Measurements from ENCODE around the gene MEF2C.

The MEF2C gene

DNA sequence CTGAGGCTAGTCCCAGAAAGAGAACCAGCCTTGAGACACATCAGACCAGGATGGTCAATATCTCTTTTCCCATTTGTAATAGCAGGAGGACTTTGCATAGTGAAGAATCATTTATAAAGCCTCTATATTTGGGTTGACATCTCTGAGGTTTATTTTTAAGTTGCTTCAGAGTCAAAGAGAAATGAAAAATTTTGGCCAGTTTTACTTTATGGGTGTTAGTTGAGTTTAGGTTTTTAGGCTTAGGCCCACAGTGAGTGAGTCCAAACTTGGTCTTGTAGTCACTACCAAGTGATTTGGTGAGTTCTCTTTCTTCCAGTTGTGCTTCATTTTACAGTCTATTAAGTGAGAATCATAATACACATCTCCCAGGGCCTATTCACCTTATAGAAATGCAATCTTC is 5.3 kb upstream of the MEF2C start:
- no peak for DNase-seq

- no peak for DNase-seq
Measured at GRCh38 chr5:88887342-88887741, 4.4 kb upstream of the MEF2C start.

DNA sequence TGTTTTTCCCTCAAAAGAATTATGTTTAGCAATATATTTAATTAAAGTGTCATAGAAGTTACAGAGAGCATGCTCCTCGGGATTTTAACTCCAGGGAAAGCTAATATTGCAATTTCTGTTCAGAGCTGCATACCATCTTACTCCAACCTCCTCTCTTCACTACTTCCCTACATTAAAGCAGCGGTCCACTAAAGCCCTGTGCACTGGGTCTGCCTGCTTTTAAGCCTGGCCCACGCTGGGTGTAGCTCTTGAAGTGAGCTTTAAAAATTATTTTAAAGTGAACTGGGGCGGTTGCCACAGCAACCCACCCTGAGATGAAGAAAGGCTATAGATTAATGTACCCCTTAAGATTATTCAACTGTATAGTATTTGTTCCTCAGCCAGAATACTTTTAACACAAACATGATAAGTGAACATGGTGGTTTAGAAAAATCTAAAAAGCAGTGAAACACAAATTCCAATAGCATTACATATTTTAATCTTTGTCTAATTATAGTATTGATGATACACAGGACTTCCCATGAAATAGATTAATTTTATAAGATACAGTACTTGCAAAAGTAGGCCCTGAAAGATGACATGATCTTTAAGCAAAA is 3.9 kb upstream of the MEF2C start:
- DNase-seq = no peak

DNA sequence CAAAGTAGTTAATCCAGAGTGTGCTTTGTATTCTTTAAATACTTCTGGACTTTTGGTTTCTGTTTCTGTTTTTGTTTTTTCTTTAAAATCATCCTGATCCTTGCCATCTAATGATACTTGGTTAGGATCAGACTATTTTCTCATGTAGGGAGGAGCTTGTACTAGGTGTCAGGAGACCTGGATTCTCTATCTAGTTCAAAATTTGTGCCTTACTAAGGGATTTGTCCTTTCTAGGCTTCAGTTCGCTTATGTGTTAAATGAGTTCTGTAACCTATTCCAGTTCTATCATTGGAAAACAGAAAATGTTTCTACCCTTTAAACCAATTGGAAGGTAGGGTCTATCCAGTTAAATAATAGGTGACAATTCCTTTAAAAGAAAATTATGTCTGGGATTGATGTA is 3.3 kb upstream of the MEF2C start:
- DNase-seq = no peak

GRCh38 chr5:88885002-88885401 is 2.0 kb upstream of the MEF2C start:
- DNase-seq = no peak

- no peak for DNase-seq
Measured at GRCh38 chr5:88884608-88884877, 1.6 kb upstream of the MEF2C start.

- peak; percentile 83 for DNase-seq
Measured at GRCh38 chr5:88883836-88884607, 1.0 kb upstream of the MEF2C start.

GRCh38 chr5:88882276-88883038 is 527 bp downstream of the MEF2C start:
- DNase-seq = no peak

DNA sequence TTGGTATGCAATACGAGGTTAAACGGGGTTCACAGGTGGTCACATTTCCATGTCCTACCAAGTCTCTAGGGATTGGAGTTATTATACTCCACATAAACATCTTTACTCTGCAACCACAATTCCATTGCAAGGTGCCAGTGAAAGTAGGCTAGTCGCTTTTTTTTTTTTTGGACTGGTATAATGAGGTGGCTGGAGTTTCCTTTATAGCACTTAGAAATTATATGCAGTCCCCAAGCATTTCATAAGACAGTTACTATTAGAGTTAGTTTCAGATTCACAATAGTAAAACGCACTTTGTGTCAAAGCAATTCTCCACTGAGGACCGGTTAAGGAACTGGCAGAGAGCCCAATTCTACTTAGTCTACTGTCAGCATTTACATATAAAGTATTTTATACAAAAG is 1.4 kb downstream of the MEF2C start:
- no peak for DNase-seq

- DNase-seq = no peak
Measured at GRCh38 chr5:88880201-88880600, 2.8 kb downstream of the MEF2C start.

DNA sequence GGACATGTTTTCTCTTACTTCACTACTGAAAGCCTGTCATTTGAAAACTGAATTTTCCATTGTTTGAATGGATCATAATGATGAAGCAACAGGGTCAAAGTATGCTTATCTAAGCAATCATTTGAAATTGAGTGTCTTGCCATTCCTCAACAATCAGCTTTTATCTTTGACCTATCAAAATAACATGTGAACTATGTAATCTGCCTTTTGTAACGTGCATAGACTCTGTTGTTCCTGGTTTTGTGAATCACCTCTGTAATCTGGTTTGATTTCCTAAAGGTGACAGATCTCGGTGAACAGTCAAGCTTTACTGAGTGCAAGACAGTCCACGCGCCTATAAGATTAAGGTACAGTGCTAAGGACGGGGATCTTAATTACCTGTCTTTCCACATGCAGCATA is 3.3 kb downstream of the MEF2C start:
- no peak for DNase-seq

DNA sequence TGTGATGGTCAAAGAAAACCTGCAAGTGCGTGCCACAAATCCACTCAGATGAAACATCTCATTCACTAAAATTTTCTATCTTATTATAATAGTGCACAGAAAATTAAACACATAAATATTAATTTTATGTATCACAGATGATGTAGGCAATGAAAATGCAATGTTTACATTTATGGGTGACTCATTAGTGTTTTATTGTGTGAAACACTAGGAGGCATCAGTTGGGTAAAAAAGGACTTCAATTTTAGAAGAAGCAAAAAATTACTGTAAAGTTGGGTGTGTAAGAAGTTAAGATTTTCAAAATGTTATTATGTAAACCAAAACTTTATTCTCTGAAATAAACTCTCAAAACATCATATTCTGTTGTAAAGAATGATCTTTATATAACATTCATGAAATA is 4.0 kb downstream of the MEF2C start:
- no peak for DNase-seq

GRCh38 chr5:88877826-88878225 is 5.2 kb downstream of the MEF2C start:
- DNase-seq = no peak

DNA sequence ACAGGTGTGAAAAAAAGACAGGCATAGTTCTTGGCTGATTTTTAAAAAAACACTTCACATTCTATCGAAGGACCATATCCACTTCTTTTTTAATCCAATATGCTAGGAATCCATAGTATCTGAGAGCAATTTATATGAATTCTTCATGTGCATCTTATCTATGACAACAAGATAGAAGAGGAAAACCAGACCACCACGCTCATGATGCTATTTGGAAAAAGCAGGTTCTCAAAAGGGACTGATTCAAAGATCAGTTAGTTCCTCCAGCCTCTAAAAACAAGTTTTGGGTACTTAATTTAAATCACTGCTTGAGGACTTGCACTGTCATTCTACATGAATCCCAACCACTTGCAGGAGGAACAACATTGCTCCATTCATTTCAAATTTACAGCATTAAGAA is 6.3 kb downstream of the MEF2C start:
- no peak for DNase-seq

- no peak for DNase-seq
Measured at GRCh38 chr5:88875341-88876234, 7.4 kb downstream of the MEF2C start.

DNA sequence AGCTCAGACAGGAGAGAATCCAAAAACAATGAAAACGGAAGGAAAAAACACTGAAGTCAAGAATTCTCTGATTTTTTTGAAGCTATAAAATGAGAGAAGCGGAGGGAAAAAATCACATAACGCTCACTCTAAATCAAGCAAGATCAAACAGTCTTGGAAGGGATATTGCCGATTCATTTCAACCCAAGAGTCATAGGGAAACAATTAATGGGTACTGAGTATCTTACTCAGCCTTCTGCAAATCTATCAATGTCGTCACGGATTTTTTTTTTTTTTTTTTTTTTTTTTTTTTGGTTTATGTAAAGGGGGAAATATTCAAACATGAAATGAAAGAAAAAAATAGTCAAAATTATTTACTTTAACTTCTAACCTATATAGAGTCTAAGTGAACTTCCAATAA is 9.5 kb downstream of the MEF2C start:
- DNase-seq = no peak

GRCh38 chr5:88872971-88873370 is 10.0 kb downstream of the MEF2C start:
- no peak for DNase-seq

DNA sequence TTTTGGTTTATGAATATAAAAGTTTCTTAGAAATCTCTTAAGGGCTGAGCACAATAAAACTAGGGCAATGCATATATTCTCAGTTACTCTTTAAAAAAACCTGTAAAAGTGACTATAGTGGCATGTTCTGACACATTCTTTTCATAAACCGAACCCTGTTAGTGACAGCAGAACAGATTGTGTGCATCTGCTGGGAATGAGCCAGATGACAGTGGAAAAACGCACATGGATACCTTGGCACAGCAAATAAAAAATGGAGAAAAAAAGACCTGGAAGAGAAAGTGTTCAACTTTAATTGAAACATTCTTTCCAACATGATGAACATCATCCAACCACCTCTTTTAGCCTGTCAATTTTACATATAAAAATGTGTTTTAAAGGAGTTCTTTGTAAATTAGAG is 12.7 kb downstream of the MEF2C start:
- DNase-seq = no peak

DNA sequence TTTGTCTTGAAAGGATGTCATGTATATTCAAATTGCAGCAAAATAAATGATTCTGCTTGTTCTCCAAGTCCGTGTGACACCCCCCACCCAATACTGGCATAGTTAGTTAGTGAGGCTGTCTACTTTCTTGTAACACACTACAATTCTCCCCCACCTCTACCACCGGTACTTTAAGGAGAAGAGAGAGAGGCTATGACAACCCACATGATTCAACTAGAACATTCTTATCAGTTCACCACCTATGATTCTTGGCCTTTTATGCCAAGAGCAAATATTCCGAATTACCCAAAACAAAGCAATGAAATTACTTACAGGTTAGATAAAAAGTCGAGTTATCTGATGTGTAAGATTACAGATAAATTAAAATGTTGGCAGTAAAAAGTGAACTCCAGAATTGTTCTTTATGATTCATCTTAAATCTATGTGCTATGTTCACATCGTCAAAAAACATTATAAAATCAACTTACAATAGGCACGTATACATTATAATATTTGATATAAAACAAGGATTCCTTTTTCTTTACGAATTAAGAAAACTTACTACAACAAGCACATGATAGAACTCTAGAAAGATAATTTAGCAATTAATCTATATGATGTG is 14.4 kb downstream of the MEF2C start:
- no peak for DNase-seq

- no peak for DNase-seq
Measured at GRCh38 chr5:88867638-88868037, 15.3 kb downstream of the MEF2C start.

GRCh38 chr5:88863523-88863922 is 19.5 kb downstream of the MEF2C start:
- DNase-seq = no peak

GRCh38 chr5:88862547-88863175 is 20.3 kb downstream of the MEF2C start:
- DNase-seq = no peak

Measured in islet precursor cell (in vitro differentiated cells).